Vagina (tissue), 2 donors: ENCODE measurements around the gene CYP4F2.
"Not testable (repeated sequence)": the region's sequence is repeated elsewhere in the genome, so short reads cannot be mapped to it uniquely, and the experiment has no call there.

ENCODE experiments used
- CTCF ChIP-seq, 3 experiments: fragments of 450-650 bp in 2 of 3; fragments of 200-600 bp in 1 of 3; sonication (generic) in 1 of 3; IDR thresholded peaks; one replicate each; pipeline ENCODE4 v1.5.1; 2017 to 2019; ENCODE audit warnings: antibody characterized with exemption in 3 of 3, mild to moderate bottlenecking in 2 of 3, moderate library complexity in 2 of 3
- POLR2AphosphoS5 ChIP-seq, 2 donors: sonication (generic); formaldehyde crosslinking; IDR thresholded peaks; one replicate each; pipeline ENCODE4 v1.9.0; 2017; ENCODE audit warnings: antibody characterized with exemption in 2 of 2, mild to moderate bottlenecking in 2 of 2, low read depth in 1 of 2; ENCODE audit not compliant: insufficient read depth in 1 of 2

GRCh38 chr19:15883329-15883728 is 14.5 kb downstream of the CYP4F2 start:
- TF ChIP-seq CTCF (IDR thresholded peaks at IDR 0.05); POLR2AphosphoS5 (IDR thresholded peaks at IDR 0.05; ENCODE audit: insufficient read depth in 1 of 2, low read depth in 1 of 2): not testable (repeated sequence)
